ENCODE measurements around the gene RUNX1. TPM values are rescaled to one million over a fixed set of nuclear protein-coding genes. Genes with fewer than 3 reads are reported as not detected.

Gene RUNX1
- total and polyA plus RNA-seq, 2 donors (not counting 3 experiments of a cell fraction or from before 2014, with no cell fraction given), result 4.6 to 17.9 TPM

DNA sequence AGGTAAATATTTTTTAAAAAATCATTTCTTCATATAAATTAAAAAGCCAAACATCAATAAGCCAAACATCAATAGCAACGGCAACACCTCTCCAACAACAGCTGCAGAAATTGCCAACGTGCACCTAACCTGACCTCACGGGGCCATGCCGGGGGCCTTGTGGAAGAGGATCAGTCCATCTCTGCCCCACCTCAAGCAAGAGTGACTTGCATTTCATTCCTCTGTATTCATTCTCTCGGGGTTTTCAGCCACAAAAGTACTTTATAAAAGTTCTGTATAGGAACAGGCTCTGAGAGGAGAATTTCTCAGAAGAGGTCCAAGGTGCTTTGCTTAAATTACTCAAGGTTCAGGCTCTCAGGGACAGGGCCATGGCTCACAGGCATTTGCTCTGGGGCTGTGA lies 100.9 kb downstream of the RUNX1 start:
- H3K79me2 ChIP-seq (ENCODE audit: control insufficient read depth, insufficient read depth, low read length), result no peaks in the 10 kb centered on the region
- TF ChIP-seq POLR2A (IDR thresholded peaks at IDR 0.05; ENCODE audit: low read depth, low read length) (no peak), FOS (IDR thresholded peaks at IDR 0.05; ENCODE audit: borderline replicate concordance, insufficient read depth, low read length) (no peak), JUN (IDR thresholded peaks at IDR 0.05; ENCODE audit: borderline replicate concordance, insufficient read depth, insufficient read length, low read depth) (no peak), POLR2AphosphoS5 (IDR thresholded peaks at IDR 0.05; ENCODE audit: insufficient read depth, low read depth, low read length) (no peak), MYC (IDR thresholded peaks at IDR 0.05; ENCODE audit: low read depth, low read length) (no peak), GATA2 (IDR thresholded peaks at IDR 0.05; ENCODE audit: insufficient read depth, insufficient read length, low read depth, low read length) (no peak), EZH2 (IDR thresholded peaks at IDR 0.05; ENCODE audit: borderline replicate concordance, low read depth, low read length, severe bottlenecking) (no peak)
- TF ChIP-seq, protein P1, sequence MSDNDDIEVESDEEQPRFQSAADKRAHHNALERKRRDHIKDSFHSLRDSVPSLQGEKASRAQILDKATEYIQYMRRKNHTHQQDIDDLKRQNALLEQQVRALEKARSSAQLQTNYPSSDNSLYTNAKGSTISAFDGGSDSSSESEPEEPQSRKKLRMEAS (IDR thresholded peaks at IDR 0.05; ENCODE audit: insufficient read depth, insufficient read length), result no peak
- TF ChIP-seq, protein P2, sequence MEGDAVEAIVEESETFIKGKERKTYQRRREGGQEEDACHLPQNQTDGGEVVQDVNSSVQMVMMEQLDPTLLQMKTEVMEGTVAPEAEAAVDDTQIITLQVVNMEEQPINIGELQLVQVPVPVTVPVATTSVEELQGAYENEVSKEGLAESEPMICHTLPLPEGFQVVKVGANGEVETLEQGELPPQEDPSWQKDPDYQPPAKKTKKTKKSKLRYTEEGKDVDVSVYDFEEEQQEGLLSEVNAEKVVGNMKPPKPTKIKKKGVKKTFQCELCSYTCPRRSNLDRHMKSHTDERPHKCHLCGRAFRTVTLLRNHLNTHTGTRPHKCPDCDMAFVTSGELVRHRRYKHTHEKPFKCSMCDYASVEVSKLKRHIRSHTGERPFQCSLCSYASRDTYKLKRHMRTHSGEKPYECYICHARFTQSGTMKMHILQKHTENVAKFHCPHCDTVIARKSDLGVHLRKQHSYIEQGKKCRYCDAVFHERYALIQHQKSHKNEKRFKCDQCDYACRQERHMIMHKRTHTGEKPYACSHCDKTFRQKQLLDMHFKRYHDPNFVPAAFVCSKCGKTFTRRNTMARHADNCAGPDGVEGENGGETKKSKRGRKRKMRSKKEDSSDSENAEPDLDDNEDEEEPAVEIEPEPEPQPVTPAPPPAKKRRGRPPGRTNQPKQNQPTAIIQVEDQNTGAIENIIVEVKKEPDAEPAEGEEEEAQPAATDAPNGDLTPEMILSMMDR (IDR thresholded peaks at IDR 0.05; ENCODE audit: extremely low read depth in 1 of 2, insufficient read depth in 1 of 2, low read depth in 1 of 2, low read length in 2 of 2), result no peak
- H3K9ac ChIP-seq (replicated peaks; ENCODE audit: extremely low read depth, insufficient read depth, low read length), result no peak overlapping the region
- no peaks in the 10 kb centered on the region for H3K4me1 ChIP-seq (ENCODE audit: control insufficient read depth, extremely low read depth, insufficient read depth, low read length)
- no peaks in the 10 kb centered on the region for H3K9me1 ChIP-seq (replicated peaks; ENCODE audit: control insufficient read depth, extremely low read depth, insufficient read depth, low read length)
- DNase-seq (ENCODE audit: low read depth, low spot score) (no peak), FAIRE-seq (no peak)
- peaks cover 2 to 21% of the 10 kb centered on the region in 2 experiments for H3K27me3 ChIP-seq (ENCODE audit: control insufficient read depth in 2 of 2, insufficient read depth in 2 of 2, low read length in 2 of 2)
- H3K4me2 ChIP-seq (ENCODE audit: insufficient read depth, low read length), result no peak overlapping the region
- CTCF ChIA-PET, result interaction anchor here (0.6 to 1.2 kb wide), 3 partner anchors 11 to 42 kb away, joined by 3 to 4 read pairs (median 3); no protein-coding TSS in a partner anchor
- POLR2A ChIA-PET, result no interaction called here
- H2AFZ ChIP-seq (ENCODE audit: low read depth, low read length), result no peak overlapping the region
- no peaks in the 10 kb centered on the region for H3K9me3 ChIP-seq (replicated peaks; ENCODE audit: control insufficient read depth, insufficient read depth, low read length)
- no peaks in the 10 kb centered on the region for H3K36me3 ChIP-seq (ENCODE audit: control insufficient read depth in 2 of 2, extremely low read depth in 1 of 2, insufficient read depth in 2 of 2, low read length in 2 of 2)
- BruUV-seq (replicated peaks), result no TSS peak
- no peaks in the 10 kb centered on the region for H4K20me1 ChIP-seq (replicated peaks; ENCODE audit: control insufficient read depth, extremely low read depth, insufficient read depth, low read length)
- H3K27ac ChIP-seq (ENCODE audit: insufficient read depth, low read depth, low read length), result no peak overlapping the region
- dilution Hi-C loops (cut with MboI; ENCODE audit: extremely low pct_ligation_motif_present, low sequenced_read_pairs) (no loop called here), intact Hi-C loops (cut with micrococcal nuclease) (no loop called here)
- no peak overlapping the region for H3K4me3 ChIP-seq (replicated peaks in 1 of 3; ENCODE audit: insufficient read depth in 1 of 3, low read depth in 1 of 3, low read length in 3 of 3)

Data from endothelial cell of umbilical vein (primary cell).